Chondrocyte (in vitro differentiated cells): Measurements from ENCODE around the gene HARS1. TPM values are rescaled to one million over a fixed set of nuclear protein-coding genes. Genes with fewer than 3 reads are reported as not detected.

ENCODE experiments used
- DNase-seq: peaks from one replicate; pipeline ENCODE4 v3.0.0; 2021; ENCODE audit warnings: mixed read lengths, low spot score
- H3K27ac Mint-ChIP-seq: one replicate; pipeline ENCODE4 v1.8.0; 2021; ENCODE audit warnings: mild to moderate bottlenecking, moderate library complexity, mixed read lengths; ENCODE audit not compliant: unreplicated experiment
- H3K27me3 Mint-ChIP-seq: 2 replicates; pipeline ENCODE4 v1.8.0; 2021; ENCODE audit warnings: low read depth, mixed read lengths
- H3K36me3 Mint-ChIP-seq: 2 replicates; pipeline ENCODE4 v1.8.0; 2021; ENCODE audit warnings: low read depth, mixed read lengths
- H3K4me1 Mint-ChIP-seq: 2 replicates; pipeline ENCODE4 v1.8.0; 2021; ENCODE audit warnings: low read depth, mild to moderate bottlenecking, mixed read lengths
- H3K4me3 Mint-ChIP-seq: one replicate; pipeline ENCODE4 v1.8.0; 2021; ENCODE audit warnings: mild to moderate bottlenecking, moderate library complexity, mixed read lengths; ENCODE audit not compliant: unreplicated experiment
- H3K9me3 Mint-ChIP-seq: 2 replicates; pipeline ENCODE4 v1.8.0; 2021; ENCODE audit warnings: low read depth, mixed read lengths
- total RNA-seq: library from RNA; stranded (reverse); gene quantifications from 3 replicates; pipeline ENCODE4 v1.2.1, GENCODE V29; 2021
- TF ChIP-seq, protein P1 (sequence below): fragments of 200-600 bp; sonication (generic); IDR thresholded peaks from 2 replicates; pipeline ENCODE4 v1.5.0; 2021; ENCODE audit warnings: antibody characterized with exemption, mild to moderate bottlenecking, moderate library complexity

The HARS1 gene
- total RNA-seq, 1 donor from 2014 or later: 67.5 TPM

- TF ChIP-seq, protein P1, sequence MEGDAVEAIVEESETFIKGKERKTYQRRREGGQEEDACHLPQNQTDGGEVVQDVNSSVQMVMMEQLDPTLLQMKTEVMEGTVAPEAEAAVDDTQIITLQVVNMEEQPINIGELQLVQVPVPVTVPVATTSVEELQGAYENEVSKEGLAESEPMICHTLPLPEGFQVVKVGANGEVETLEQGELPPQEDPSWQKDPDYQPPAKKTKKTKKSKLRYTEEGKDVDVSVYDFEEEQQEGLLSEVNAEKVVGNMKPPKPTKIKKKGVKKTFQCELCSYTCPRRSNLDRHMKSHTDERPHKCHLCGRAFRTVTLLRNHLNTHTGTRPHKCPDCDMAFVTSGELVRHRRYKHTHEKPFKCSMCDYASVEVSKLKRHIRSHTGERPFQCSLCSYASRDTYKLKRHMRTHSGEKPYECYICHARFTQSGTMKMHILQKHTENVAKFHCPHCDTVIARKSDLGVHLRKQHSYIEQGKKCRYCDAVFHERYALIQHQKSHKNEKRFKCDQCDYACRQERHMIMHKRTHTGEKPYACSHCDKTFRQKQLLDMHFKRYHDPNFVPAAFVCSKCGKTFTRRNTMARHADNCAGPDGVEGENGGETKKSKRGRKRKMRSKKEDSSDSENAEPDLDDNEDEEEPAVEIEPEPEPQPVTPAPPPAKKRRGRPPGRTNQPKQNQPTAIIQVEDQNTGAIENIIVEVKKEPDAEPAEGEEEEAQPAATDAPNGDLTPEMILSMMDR: no peak
- no peaks in the 10 kb centered on the region for H3K27me3 Mint-ChIP-seq
- no peak for DNase-seq
- H3K9me3 Mint-ChIP-seq: no peaks in the 10 kb centered on the region
- H3K27ac Mint-ChIP-seq: no peak overlapping the region
- H3K4me1 Mint-ChIP-seq: peaks cover 33% of the 10 kb centered on the region
- H3K4me3 Mint-ChIP-seq: no peak overlapping the region
- peaks cover 29% of the 10 kb centered on the region for H3K36me3 Mint-ChIP-seq
Observed at GRCh38 chr5:140694276-140694675, 3.1 kb upstream of the HARS1 start.

- no peak for DNase-seq
- Mint-ChIP-seq H3K36me3 (peaks cover 6% of the 10 kb centered on the region), H3K9me3 (no peaks in the 10 kb centered on the region), H3K27me3 (no peaks in the 10 kb centered on the region), H3K4me3 (peak overlapping the region; percentile 94), H3K4me1 (peaks cover 33% of the 10 kb centered on the region), H3K27ac (peak overlapping the region; percentile 97)
- TF ChIP-seq, protein P1: no peak
Observed at GRCh38 chr5:140690376-140690932, 716 bp downstream of the HARS1 start.

DNA sequence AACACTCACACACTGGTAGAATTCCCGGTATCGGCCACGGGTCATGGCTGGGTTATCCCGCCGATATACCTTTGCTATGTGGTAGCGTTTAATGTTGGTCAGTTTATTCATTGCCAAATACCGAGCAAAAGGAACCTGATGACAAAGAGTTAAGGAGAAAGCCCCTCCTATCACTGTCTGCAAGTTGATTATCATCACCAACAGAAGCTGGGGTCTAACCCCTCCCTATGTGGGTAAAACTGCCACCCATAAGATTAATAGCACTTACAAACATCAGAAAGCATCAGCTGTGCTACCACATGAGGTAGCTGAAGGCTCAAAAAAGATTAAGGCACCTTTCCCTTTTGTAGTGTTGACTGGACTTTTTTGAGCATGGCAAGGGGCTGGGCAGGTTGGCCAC is 12.2 kb downstream of the HARS1 start:
- H3K27ac Mint-ChIP-seq: no peak overlapping the region
- no peak for DNase-seq
- H3K4me1 Mint-ChIP-seq: no peaks in the 10 kb centered on the region
- H3K4me3 Mint-ChIP-seq: no peak overlapping the region
- peaks cover 21% of the 10 kb centered on the region for H3K36me3 Mint-ChIP-seq
- TF ChIP-seq, protein P1: no peak
- no peaks in the 10 kb centered on the region for H3K27me3 Mint-ChIP-seq
- H3K9me3 Mint-ChIP-seq: no peaks in the 10 kb centered on the region

DNA sequence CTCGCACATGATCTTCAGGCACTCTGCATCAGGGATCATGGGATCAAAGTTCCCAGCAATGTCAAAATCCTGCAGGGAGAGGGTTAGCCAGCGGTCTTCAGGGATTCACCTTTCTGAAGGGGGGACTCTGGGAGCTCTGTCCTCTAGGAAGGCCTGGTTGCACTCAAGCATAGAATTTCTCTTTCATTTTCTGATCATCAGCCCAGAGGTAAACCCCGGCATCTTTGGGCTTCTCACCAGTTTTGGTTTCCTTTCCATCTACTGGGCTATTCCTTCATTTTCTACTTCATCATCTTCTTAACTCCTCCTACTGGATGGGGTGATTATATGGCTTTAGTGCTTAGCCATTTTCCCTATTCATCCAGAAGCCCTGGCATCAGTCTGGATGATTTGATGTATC is 13.2 kb downstream of the HARS1 start:
- Mint-ChIP-seq H3K4me1 (no peaks in the 10 kb centered on the region), H3K9me3 (no peaks in the 10 kb centered on the region), H3K4me3 (no peak overlapping the region), H3K27me3 (no peaks in the 10 kb centered on the region), H3K36me3 (peaks cover 20% of the 10 kb centered on the region), H3K27ac (no peak overlapping the region)
- TF ChIP-seq, protein P1: no peak
- no peak for DNase-seq

GRCh38 chr5:140674629-140675028 is 16.5 kb downstream of the HARS1 start:
- Mint-ChIP-seq H3K36me3 (peaks cover 19% of the 10 kb centered on the region), H3K27me3 (no peaks in the 10 kb centered on the region)
- no peak for DNase-seq

More at GRCh38 chr5:140674629-140675028, 16.5 kb downstream of the HARS1 start:
- peak overlapping the region; percentile 53 for H3K27ac Mint-ChIP-seq
- H3K9me3 Mint-ChIP-seq: no peaks in the 10 kb centered on the region
- TF ChIP-seq, protein P1: no peak
- H3K4me1 Mint-ChIP-seq: no peaks in the 10 kb centered on the region
- no peak overlapping the region for H3K4me3 Mint-ChIP-seq
